Right renal cortex interstitium (tissue), 3 donors: ENCODE results near the gene PTPRG. TPM values are rescaled to one million over a fixed set of nuclear protein-coding genes. Genes with fewer than 3 reads are reported as not detected.

Source experiments
- DNase-seq, 3 donors: peaks; one replicate each; pipeline ENCODE4 v3.0.0-alpha.2; 2013; ENCODE audit warnings: low read depth in 3 of 3, low spot score in 2 of 3
- polyA plus RNA-seq, 3 donors: library from polyadenylated mRNA; unstranded; fragments of 120-200 nt; gene quantifications; one replicate each; pipeline ENCODE4 v1.2.1, GENCODE V29; 2013; ENCODE audit not compliant: insufficient read length in 3 of 3

The PTPRG gene
- polyA plus RNA-seq, 3 donors: 87.3 to 97.7 (median 93.7) TPM

- DNase-seq: no peak
These were observed 523.2 kb downstream of the PTPRG start for GRCh38 chr3:62084558-62084957.

DNA sequence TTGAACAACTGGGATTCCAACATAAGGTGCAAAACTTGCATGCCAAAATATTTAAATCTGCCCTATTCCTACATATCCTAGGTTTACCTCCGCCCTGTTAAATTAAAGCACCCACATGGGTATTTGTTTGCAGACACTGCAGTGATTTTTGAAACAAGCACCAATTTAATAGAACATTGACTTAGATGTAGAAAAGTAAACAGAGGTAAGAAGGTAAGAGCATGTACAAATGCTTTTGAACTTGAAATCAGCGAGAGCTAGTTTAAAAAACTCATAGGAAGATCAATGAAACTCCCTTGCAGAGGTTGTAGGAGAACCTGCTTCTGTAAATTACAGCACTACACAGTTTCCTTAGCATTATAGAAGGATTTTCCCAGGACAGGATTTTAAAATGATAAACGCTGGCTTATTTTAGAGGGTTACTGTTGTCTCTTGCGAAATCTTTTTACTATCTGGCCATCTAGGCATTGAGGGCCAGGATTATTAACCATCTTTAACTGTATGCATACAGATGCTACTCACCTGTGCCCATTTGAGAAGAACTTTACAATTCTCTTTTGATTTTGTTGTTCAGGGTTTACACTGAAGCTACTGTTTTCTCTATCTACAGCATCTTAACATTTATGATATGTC lies 527.2 kb downstream of the PTPRG start:
- DNase-seq: no peak

- no peak for DNase-seq
These were observed 528.7 kb downstream of the PTPRG start for GRCh38 chr3:62090066-62090465.

DNA sequence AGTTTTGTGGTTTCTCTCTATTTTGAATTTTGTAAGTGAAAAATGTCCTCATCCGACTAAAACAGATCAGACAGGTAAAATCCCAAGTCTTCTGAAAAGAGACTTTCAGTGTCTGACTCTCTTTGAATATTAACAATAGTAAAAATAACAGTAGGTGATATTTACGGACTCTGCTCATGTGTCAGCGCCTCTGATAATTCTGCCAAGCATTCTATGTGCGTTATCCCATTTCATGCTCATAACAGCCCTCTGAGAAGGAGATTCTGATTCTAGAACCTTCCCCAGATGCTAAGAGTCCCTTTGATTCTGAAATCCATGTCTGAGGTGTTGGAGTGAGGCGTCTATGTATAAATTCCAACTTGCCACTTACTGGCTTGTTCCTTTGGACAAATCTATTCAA lies 529.1 kb downstream of the PTPRG start:
- no peak for DNase-seq

GRCh38 chr3:62093025-62093424 lies 531.7 kb downstream of the PTPRG start:
- DNase-seq: no peak

- DNase-seq: no peak
These were observed 533.1 kb downstream of the PTPRG start for GRCh38 chr3:62094461-62094860.

- DNase-seq: no peak
These were observed 533.7 kb downstream of the PTPRG start for GRCh38 chr3:62095080-62095479.

GRCh38 chr3:62095756-62096155 lies 534.4 kb downstream of the PTPRG start:
- DNase-seq: no peak

GRCh38 chr3:62096521-62096920 lies 535.1 kb downstream of the PTPRG start:
- DNase-seq: no peak

GRCh38 chr3:62097121-62097520 lies 535.8 kb downstream of the PTPRG start:
- no peak for DNase-seq

DNA sequence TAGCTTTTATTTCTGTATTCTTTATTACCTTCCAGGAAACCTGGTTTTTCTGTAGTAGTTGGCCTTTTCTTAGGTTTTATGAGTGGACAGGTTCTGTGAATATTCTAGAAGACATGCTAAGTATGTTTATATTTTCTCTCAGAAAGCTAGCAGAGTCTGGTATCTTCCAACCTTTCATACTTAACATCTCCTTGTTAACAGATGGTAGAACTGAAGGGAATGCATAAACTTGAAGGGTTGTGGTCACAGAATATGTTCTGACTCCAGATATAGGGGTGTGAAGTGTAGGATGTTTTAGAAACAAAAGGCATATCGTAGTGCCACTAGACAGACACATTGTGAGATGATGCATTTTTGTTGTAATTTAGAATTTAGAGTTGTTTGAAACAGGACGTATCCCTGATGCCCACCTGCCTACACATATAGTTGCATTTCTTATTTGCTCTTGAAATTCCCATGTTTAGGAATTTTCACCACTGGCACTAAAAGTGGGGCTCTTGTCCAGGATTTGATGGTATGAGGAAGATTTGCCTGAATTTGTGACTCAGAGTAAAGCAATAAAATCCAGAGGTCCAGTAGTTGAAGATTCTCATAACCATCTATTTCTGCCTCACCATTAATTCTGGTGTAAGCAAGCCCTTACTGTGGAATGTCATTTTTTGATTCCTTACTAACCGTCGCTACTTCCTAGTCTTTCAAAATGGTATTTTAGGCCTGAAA lies 537.4 kb downstream of the PTPRG start:
- no peak for DNase-seq

DNA sequence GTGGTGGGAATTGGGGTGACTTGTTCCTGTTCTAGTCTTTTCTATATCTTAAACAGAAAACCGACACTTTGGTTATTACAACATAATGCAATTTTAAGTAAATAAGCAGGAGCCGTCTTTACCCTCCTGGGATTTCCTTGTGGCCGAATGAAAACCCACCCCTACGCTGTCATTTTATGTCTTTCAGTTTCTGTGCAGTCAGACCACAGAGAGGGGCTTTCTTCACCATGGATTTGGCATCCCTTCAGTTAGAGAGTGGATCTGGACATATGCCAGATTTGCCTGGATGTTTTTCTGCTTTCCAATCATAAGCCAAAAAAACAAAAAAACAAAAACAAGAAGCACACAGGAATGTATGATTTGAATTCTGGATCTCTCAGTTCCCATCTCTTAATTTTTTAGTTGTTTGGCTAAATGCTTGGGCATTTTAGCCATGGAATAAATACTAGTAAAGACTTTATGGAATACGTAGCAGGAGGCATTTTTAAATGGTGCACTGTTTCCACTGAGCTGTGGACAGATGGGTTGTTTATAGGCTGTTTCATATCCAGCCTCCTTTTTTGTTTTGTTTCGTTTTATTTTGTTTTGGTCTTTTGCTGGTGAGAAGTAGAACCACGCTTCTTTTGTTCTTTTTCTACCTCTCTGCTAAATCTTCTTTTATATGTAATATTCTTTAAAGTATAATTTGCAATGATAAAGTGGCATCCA lies 539.1 kb downstream of the PTPRG start:
- DNase-seq: no peak

DNA sequence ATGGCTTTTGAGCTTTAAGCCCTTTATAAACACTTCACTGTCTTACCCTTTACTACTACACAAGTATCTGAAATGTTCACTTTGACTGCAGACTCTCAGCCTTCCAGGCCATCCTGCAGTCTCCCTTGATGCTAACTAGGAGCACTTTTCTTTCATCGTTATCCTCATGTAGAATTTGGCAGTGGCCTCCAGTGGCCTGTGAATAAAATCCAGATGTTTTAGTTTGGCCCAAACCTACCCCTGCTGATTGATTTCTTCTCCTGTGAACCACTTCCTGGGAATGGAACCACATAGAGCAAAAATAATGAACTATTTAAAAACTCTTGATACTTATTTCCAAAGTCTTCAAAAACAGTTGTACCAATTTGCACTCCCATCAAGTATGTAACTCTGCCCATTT lies 540.1 kb downstream of the PTPRG start:
- no peak for DNase-seq

GRCh38 chr3:62103531-62103930 lies 542.2 kb downstream of the PTPRG start:
- no peak for DNase-seq

- no peak for DNase-seq
These were observed 548.2 kb downstream of the PTPRG start for GRCh38 chr3:62109534-62109933.

DNA sequence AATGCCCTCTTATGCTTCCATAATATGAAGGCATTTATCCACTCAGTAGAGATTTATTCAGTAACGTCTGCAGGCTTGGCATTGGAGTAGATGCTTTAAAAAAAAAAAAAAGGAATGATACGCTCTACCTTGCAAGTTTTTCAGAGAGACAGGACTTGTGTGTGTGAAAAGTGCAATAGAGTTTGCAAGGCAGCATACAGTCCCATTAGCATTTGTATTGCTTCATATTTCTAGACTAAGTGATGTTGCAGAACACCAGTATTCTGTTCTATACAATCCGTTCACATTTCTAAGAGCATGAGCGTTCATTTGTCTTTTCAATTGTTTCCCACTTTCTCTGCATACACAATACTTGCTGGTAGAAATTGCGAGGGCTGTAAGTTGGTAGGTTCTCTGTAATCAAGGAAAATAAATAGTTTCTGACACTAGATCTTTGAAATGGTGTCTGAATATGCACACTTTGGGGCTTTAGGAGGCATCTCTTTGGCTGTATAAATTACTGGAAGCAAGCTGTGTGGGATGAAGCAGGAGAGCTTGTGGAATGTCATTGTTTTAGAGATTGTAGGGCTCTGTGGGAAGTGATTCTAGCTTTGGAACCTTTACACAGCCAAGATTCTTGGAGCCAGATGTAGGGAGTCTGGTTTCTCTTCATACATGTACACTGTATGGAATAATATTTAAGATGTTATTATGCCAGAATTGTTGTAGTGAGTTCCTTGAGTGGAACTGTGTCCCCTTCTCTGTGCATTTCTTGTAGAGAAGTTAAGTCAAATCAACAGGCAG lies 549.3 kb downstream of the PTPRG start:
- DNase-seq: no peak

GRCh38 chr3:62113092-62113491 lies 551.7 kb downstream of the PTPRG start:
- DNase-seq: no peak

DNA sequence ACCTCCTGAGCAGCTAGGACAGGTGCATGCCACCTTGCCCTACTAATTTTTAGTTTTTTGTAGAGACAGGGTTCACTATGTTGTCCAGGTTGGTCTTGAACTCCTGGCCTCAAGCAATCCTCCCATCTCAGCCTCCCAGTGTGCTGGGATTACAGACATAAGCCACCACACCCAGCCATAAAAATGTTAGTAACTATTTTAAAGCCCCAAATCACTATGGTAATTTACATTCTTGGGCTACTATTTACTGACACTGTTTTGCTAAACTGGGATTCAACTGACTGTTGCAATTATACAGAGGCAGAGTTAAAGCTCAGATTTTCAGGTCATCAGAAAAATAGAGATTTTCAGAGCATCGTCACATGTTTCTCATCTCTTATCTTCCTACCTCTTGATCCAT lies 553.4 kb downstream of the PTPRG start:
- DNase-seq: no peak

DNA sequence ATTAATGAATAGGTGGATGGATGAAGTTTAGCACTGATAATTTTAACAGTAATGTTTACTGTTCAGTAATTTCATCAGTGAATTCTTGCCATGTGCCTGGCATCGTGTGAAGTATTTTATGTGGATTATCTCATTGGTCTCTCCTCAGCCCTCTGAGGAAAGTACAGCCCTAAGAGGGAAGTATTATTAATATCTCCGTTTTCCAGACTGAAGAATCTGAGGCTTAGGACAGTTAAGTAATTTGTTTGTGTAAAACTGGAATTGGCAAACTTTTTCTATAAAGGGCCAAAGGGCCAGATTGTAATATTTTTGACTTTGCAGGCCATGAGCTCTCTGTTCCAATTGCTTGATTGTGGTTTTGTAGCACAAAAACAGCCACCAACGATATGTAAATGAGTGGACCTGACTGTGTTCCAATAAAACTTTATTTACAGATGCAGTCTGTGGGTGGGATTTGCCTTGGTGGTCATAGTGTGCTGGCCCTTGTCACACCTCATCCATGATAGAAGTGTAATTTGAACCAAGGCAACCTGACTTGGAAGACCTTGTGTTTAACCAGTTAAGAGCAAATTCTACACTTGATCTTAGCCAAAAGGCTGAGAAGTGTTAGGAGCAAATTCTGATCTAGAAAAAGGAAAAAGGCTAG lies 556.7 kb downstream of the PTPRG start:
- no peak for DNase-seq

GRCh38 chr3:62119139-62119538 lies 557.8 kb downstream of the PTPRG start:
- no peak for DNase-seq

- DNase-seq: no peak
These were observed 561.4 kb downstream of the PTPRG start for GRCh38 chr3:62122819-62123218.
